PC-9 (cell line): ENCODE data around the gene PSME1.

Experiments used
- CTCF ChIP-seq: fragments of 200-600 bp; sonication (generic); conservative IDR thresholded peaks from 2 replicates; pipeline ENCODE4 v1.6.1; 2017; ENCODE audit warnings: mixed run types, antibody characterized with exemption, mild to moderate bottlenecking, moderate library complexity
- EZH2 ChIP-seq: fragments of 200-600 bp; sonication (generic); IDR thresholded peaks from 2 replicates; pipeline ENCODE4 v1.8.0; 2017; ENCODE audit warnings: antibody characterized with exemption, low read depth

- TF ChIP-seq EZH2 (no peak), CTCF (no peak)
These were observed 9.2 kb downstream of the PSME1 start for GRCh38 chr14:24145219-24145618.
